Prostate gland (tissue), 2 donors: Measurements from ENCODE around the gene GPS1.

Experiments
- CTCF ChIP-seq, 4 experiments: fragments of 200-600 bp in 2 of 4; fragments of 450-650 bp in 2 of 4; sonication (generic) in 2 of 4; IDR thresholded peaks; 1 replicate in 3 of 4; 2 replicates in 1 of 4; pipeline ENCODE4 v1.5.1; 2016 to 2019; ENCODE audit warnings: antibody characterized with exemption in 4 of 4, mild to moderate bottlenecking in 2 of 4, moderate library complexity in 2 of 4
- POLR2A ChIP-seq: fragments of 450-650 bp; IDR thresholded peaks from one replicate; pipeline ENCODE4 v1.6.1; 2016; ENCODE audit warnings: antibody characterized with exemption, mild to moderate bottlenecking
- POLR2AphosphoS5 ChIP-seq: sonication (generic); formaldehyde crosslinking; IDR thresholded peaks from one replicate; pipeline ENCODE4 v1.6.1; 2017; ENCODE audit warnings: antibody characterized with exemption

- TF ChIP-seq CTCF (IDR thresholded peaks at IDR 0.05) (no peak), POLR2A (no peak), POLR2AphosphoS5 (no peak)
Observed at GRCh38 chr17:82005701-82006348, 45.9 kb upstream of the GPS1 start.
